HepG2 (cell line): ENCODE data around the gene FAM162A. TPM values are rescaled to one million over a fixed set of nuclear protein-coding genes. Genes with fewer than 3 reads are reported as not detected.
A peak's percentile ranks its signal among the peaks of the same experiment; 100 is the strongest.

ENCODE experiments used
- ARID5B ChIP-seq: IDR thresholded peaks from 2 replicates; pipeline ENCODE4 v1.4.0; 2020; ENCODE audit warnings: mild to moderate bottlenecking, missing genetic modification reagents
- EHMT2 ChIP-seq: fragments of 200-600 bp; sonication (generic); IDR thresholded peaks from 2 replicates; pipeline ENCODE4 v1.7.0; 2017; ENCODE audit warnings: antibody characterized with exemption, low read depth, low read length, borderline replicate concordance
- HDAC1 ChIP-seq: sonication (generic); formaldehyde crosslinking; IDR thresholded peaks from 2 replicates; pipeline ENCODE4 v1.5.1; 2020; ENCODE audit warnings: mild to moderate bottlenecking, missing genetic modification reagents
- HDAC2 ChIP-seq: sonication (generic); formaldehyde crosslinking; IDR thresholded peaks from 2 replicates; pipeline ENCODE4 v1.4.0; 2020; ENCODE audit warnings: missing genetic modification reagents
- HMGXB3 ChIP-seq: sonication (generic); formaldehyde crosslinking; IDR thresholded peaks from 2 replicates; pipeline ENCODE4 v1.4.0; 2020; ENCODE audit warnings: missing genetic modification reagents, borderline replicate concordance
- HOMEZ ChIP-seq: IDR thresholded peaks from 2 replicates; pipeline ENCODE4 v1.6.1; 2016; ENCODE audit warnings: low read depth
- KDM4B ChIP-seq: sonication (generic); formaldehyde crosslinking; IDR thresholded peaks from 2 replicates; pipeline ENCODE4 v1.4.0; 2020; ENCODE audit warnings: missing genetic modification reagents
- MEF2D ChIP-seq: sonication (generic); formaldehyde crosslinking; IDR thresholded peaks from 2 replicates; pipeline ENCODE4 v1.5.1; 2020; ENCODE audit warnings: mild to moderate bottlenecking, missing genetic modification reagents
- SMAD3 ChIP-seq: sonication (generic); formaldehyde crosslinking; IDR thresholded peaks from 2 replicates; pipeline ENCODE4 v1.4.0; 2020; ENCODE audit warnings: missing genetic modification reagents
- ZFX ChIP-seq: sonication (generic); formaldehyde crosslinking; IDR thresholded peaks from 2 replicates; pipeline ENCODE4 v1.4.0; 2020; ENCODE audit warnings: mild to moderate bottlenecking, low read depth, missing genetic modification reagents, moderate library complexity
- ZMYM4 ChIP-seq: sonication (generic); formaldehyde crosslinking; IDR thresholded peaks from 2 replicates; pipeline ENCODE4 v1.8.1; 2023; ENCODE audit warnings: mild to moderate bottlenecking, missing genetic modification reagents
- ZNF124 ChIP-seq: sonication (generic); formaldehyde crosslinking; IDR thresholded peaks from 2 replicates; pipeline ENCODE4 v1.4.0; 2020; ENCODE audit warnings: missing genetic modification reagents
- ZNF292 ChIP-seq: sonication (generic); formaldehyde crosslinking; IDR thresholded peaks from 2 replicates; pipeline ENCODE4 v1.8.1; 2022; ENCODE audit warnings: mild to moderate bottlenecking, low read depth, missing genetic modification reagents, borderline replicate concordance
- ZNF441 ChIP-seq: sonication (generic); formaldehyde crosslinking; IDR thresholded peaks from 2 replicates; pipeline ENCODE4 v1.7.0; 2021; ENCODE audit warnings: missing genetic modification reagents, borderline replicate concordance
- ZNF605 ChIP-seq: sonication (generic); formaldehyde crosslinking; IDR thresholded peaks from 2 replicates; pipeline ENCODE4 v1.8.0; 2022; ENCODE audit warnings: mild to moderate bottlenecking, missing genetic modification reagents
- ZNF749 ChIP-seq: sonication (generic); formaldehyde crosslinking; IDR thresholded peaks from 2 replicates; pipeline ENCODE4 v1.8.0; 2022; ENCODE audit warnings: mild to moderate bottlenecking, missing genetic modification reagents, moderate library complexity, borderline replicate concordance
- ZNF788 ChIP-seq: sonication (generic); formaldehyde crosslinking; IDR thresholded peaks from 2 replicates; pipeline ENCODE4 v1.5.0; 2020; ENCODE audit warnings: mild to moderate bottlenecking, missing genetic modification reagents, borderline replicate concordance
- polyA plus RNA-seq, 8 experiments: library from polyadenylated mRNA; depleted of rRNA in 3 of 8; stranded (reverse) in 7 of 8; unstranded in 1 of 8; fragments of >200 nt; fragmentation: Illumina TruSeq in 4 of 8; extraction: Trizol in 4 of 8; gene quantifications; 2 replicates each; pipeline versions ENCODE4 v1.2.1 to v1.2.3, GENCODE V29; 2011 to 2016; ENCODE audit warnings: low read depth in 4 of 8, missing spikeins in 1 of 8, mixed read lengths in 1 of 8; ENCODE audit not compliant: insufficient read depth in 1 of 8
- total RNA-seq, 5 experiments: library from RNA; depleted of rRNA; stranded (reverse); fragments of >200 nt; fragmentation: Illumina TruSeq; extraction: Trizol; gene quantifications; 2 replicates each; pipeline ENCODE4 v1.2.3, GENCODE V29; 2016; ENCODE audit warnings: low read depth in 1 of 5

Gene FAM162A
- total and polyA plus RNA-seq, 2 of the 13 experiments (the other 11 are each of a cell fraction or from before 2014, with no cell fraction given): 115 to 155 TPM

- TF ChIP-seq HMGXB3 (CRISPR knock-in tag) (peak; percentile 38; the same call in 1 of the 2 replicates), HDAC1 (CRISPR knock-in tag) (peak; percentile 94), EHMT2 (peak; percentile 37; the same call in 1 of the 2 replicates), SMAD3 (CRISPR knock-in tag) (0 out of 2 replicates have a peak, but pooled peaks have one; percentile 78), ZMYM4 (CRISPR knock-in tag) (peak; percentile 88), ARID5B (peak; percentile 99), ZNF292 (peak; percentile 38; the same call in 1 of the 2 replicates), ZNF124 (peak; percentile 60; the same call in 1 of the 2 replicates), MEF2D (peak; percentile 88), HOMEZ (peak; percentile 93), ZNF788 (CRISPR knock-in tag) (peak; percentile 64; the same call in 1 of the 2 replicates), KDM4B (0 out of 2 replicates have a peak, but pooled peaks have one; percentile 30), ZNF441 (peak; percentile 63; the same call in 1 of the 2 replicates), ZFX (CRISPR knock-in tag) (peak; percentile 50; the same call in 1 of the 2 replicates), HDAC2 (CRISPR knock-in tag) (peak; percentile 97), ZNF749 (CRISPR knock-in tag) (peak; percentile 50; the same call in 1 of the 2 replicates), ZNF605 (peak; percentile 22; the same call in 1 of the 2 replicates)
Measured at GRCh38 chr3:122365582-122366378, 18.2 kb upstream of the FAM162A start (continued).
